ENCODE measurements around the gene ATG2B. TPM values are rescaled to one million over a fixed set of nuclear protein-coding genes. Genes with fewer than 3 reads are reported as not detected.

ATG2B gene
- total RNA-seq, 1 donor from 2014 or later: 26.2 TPM

Other genes starting within 250 kb of the ATG2B start
- gene BDKRB2, start 158.5 kb downstream of the ATG2B start, total RNA-seq (ENCODE audit: insufficient read depth, low replicate concordance): 7.0 TPM
- gene BDKRB1, start 107.1 kb downstream of the ATG2B start, total RNA-seq (ENCODE audit: insufficient read depth, low replicate concordance): 16.6 TPM
- 36.6 TPM for gene GSKIP, start 185 bp upstream of the ATG2B start, total RNA-seq (ENCODE audit: insufficient read depth, low replicate concordance)
- 3.6 TPM for gene AK7, start 28.8 kb upstream of the ATG2B start, total RNA-seq (ENCODE audit: insufficient read depth, low replicate concordance)
- 105 TPM for gene PAPOLA, start 139.0 kb upstream of the ATG2B start, total RNA-seq (ENCODE audit: insufficient read depth, low replicate concordance)